GM19239 (cell line): Measurements from ENCODE around the gene ADAMTS6.

ENCODE experiments used
- DNase-seq: peaks from one replicate; pipeline ENCODE4 v3.0.0; 2011; ENCODE audit warnings: low spot score; ENCODE audit not compliant: insufficient read length
- FAIRE-seq: peaks from 2 replicates; lab custom pipeline; 2011; peaks lifted over from hg19 to GRCh38; lab: Jason Lieb, UNC

ADAMTS6 gene

GRCh38 chr5:65307088-65307487, 174.6 kb downstream of the ADAMTS6 start:
- no peak for FAIRE-seq
- DNase-seq = no peak

- DNase-seq (no peak), FAIRE-seq (no peak)
Measured at GRCh38 chr5:65305913-65306312, 175.8 kb downstream of the ADAMTS6 start.

GRCh38 chr5:65299861-65300260, 181.9 kb downstream of the ADAMTS6 start:
- DNase-seq (no peak), FAIRE-seq (no peak)

- FAIRE-seq (no peak), DNase-seq (no peak)
Measured at GRCh38 chr5:65296067-65296466, 185.7 kb downstream of the ADAMTS6 start.

GRCh38 chr5:65292196-65292595, 189.5 kb downstream of the ADAMTS6 start:
- DNase-seq (no peak), FAIRE-seq (no peak)

- DNase-seq (no peak), FAIRE-seq (no peak)
Measured at GRCh38 chr5:65290677-65291076, 191.0 kb downstream of the ADAMTS6 start.

- no peak for DNase-seq
- no peak for FAIRE-seq
Measured at GRCh38 chr5:65288657-65289056, 193.1 kb downstream of the ADAMTS6 start.

- DNase-seq = no peak
- no peak for FAIRE-seq
Measured at GRCh38 chr5:65279603-65280002, 202.1 kb downstream of the ADAMTS6 start.

GRCh38 chr5:65276178-65276890, 205.4 kb downstream of the ADAMTS6 start:
- FAIRE-seq (no peak), DNase-seq (no peak)

GRCh38 chr5:65271906-65272305, 209.8 kb downstream of the ADAMTS6 start:
- FAIRE-seq (no peak), DNase-seq (no peak)

- no peak for FAIRE-seq
- DNase-seq = no peak
Measured at GRCh38 chr5:65268525-65268924, 213.2 kb downstream of the ADAMTS6 start.

GRCh38 chr5:65264420-65264819, 217.3 kb downstream of the ADAMTS6 start:
- FAIRE-seq (no peak), DNase-seq (no peak)

GRCh38 chr5:65263321-65263720, 218.4 kb downstream of the ADAMTS6 start:
- DNase-seq (no peak), FAIRE-seq (no peak)

- no peak for DNase-seq
- FAIRE-seq = no peak
Measured at GRCh38 chr5:65262649-65263059, 219.1 kb downstream of the ADAMTS6 start.

- DNase-seq (no peak), FAIRE-seq (no peak)
Measured at GRCh38 chr5:65262096-65262495, 219.6 kb downstream of the ADAMTS6 start.

GRCh38 chr5:65261499-65261898, 220.2 kb downstream of the ADAMTS6 start:
- FAIRE-seq = no peak

GRCh38 chr5:65255294-65255693, 226.4 kb downstream of the ADAMTS6 start:
- FAIRE-seq = no peak
- DNase-seq = no peak

More at GRCh38 chr5:65261499-65261898, 220.2 kb downstream of the ADAMTS6 start:
- no peak for DNase-seq

- DNase-seq = no peak
- no peak for FAIRE-seq
Measured at GRCh38 chr5:65252977-65253376, 228.7 kb downstream of the ADAMTS6 start.

GRCh38 chr5:65248896-65249295, 232.8 kb downstream of the ADAMTS6 start:
- no peak for FAIRE-seq
- DNase-seq = no peak

- DNase-seq (no peak), FAIRE-seq (no peak)
Measured at GRCh38 chr5:65247594-65247993, 234.1 kb downstream of the ADAMTS6 start.

GRCh38 chr5:65246741-65247140, 235.0 kb downstream of the ADAMTS6 start:
- DNase-seq (no peak), FAIRE-seq (no peak)

- DNase-seq (no peak), FAIRE-seq (no peak)
Measured at GRCh38 chr5:65244031-65244430, 237.7 kb downstream of the ADAMTS6 start.
